Measurements from ENCODE around the gene ADORA1.

The ADORA1 gene
- long read RNA-seq: 0 reads

GRCh38 chr1:203127666-203128430 lies at the start of gene ADORA1:
Gene ADORA1 (plus strand): TSS chr1:203127726. CDS start chr1:203128842, 1,116 bp downstream.
- DNase-seq (ENCODE audit: low read depth in 1 of 2, low spot score in 1 of 2): no peak
- H3K27ac ChIP-seq (replicated peaks): no peak within 1 kb of the TSS
- H3K4me3 ChIP-seq (replicated peaks; ENCODE audit: insufficient read depth, low read length): no peak within 1 kb of the TSS
- H3K27me3 ChIP-seq (ENCODE audit: insufficient read depth, poor library complexity, severe bottlenecking): peaks cover 27% of the 10 kb centered on the region
- TF ChIP-seq CTCF (IDR thresholded peaks at IDR 0.05; ENCODE audit: insufficient read depth, low read length): no peak
- TF ChIP-seq GABPA (IDR thresholded peaks at IDR 0.05; ENCODE audit: low read depth): no peak
- TF ChIP-seq POLR2AphosphoS5 (IDR thresholded peaks at IDR 0.05; ENCODE audit: low read depth): no peak
- TF ChIP-seq REST (IDR thresholded peaks at IDR 0.05; ENCODE audit: insufficient replicate concordance, low read depth): no peak
- TF ChIP-seq SPI1 (IDR thresholded peaks at IDR 0.05; ENCODE audit: borderline replicate concordance, low read depth): no peak

GRCh38 chr1:203077956-203078355 lies 49.6 kb upstream of the ADORA1 start:
- no peak for DNase-seq (ENCODE audit: low read depth in 1 of 2, low spot score in 1 of 2)
- Histone ChIP-seq H3K27ac (replicated peaks) (no peak overlapping the region), H3K27me3 (ENCODE audit: insufficient read depth, poor library complexity, severe bottlenecking) (no peaks in the 10 kb centered on the region), H3K4me3 (replicated peaks; ENCODE audit: insufficient read depth, low read length) (no peak overlapping the region)
- no peak for TF ChIP-seq GABPA (IDR thresholded peaks at IDR 0.05; ENCODE audit: low read depth)

GRCh38 chr1:203078478-203078877 lies 49.0 kb upstream of the ADORA1 start:
- H3K27ac ChIP-seq (replicated peaks): no peak overlapping the region
- no peaks in the 10 kb centered on the region for H3K27me3 ChIP-seq (ENCODE audit: insufficient read depth, poor library complexity, severe bottlenecking)
- H3K4me3 ChIP-seq (replicated peaks; ENCODE audit: insufficient read depth, low read length): no peak overlapping the region
- TF ChIP-seq SPI1 (IDR thresholded peaks at IDR 0.05; ENCODE audit: borderline replicate concordance, low read depth) (no peak), GABPA (IDR thresholded peaks at IDR 0.05; ENCODE audit: low read depth) (no peak), REST (IDR thresholded peaks at IDR 0.05; ENCODE audit: insufficient replicate concordance, low read depth) (no peak), POLR2AphosphoS5 (IDR thresholded peaks at IDR 0.05; ENCODE audit: low read depth) (no peak), CTCF (IDR thresholded peaks at IDR 0.05; ENCODE audit: insufficient read depth, low read length) (no peak)
- DNase-seq (ENCODE audit: low read depth in 1 of 2, low spot score in 1 of 2): no peak

- TF ChIP-seq REST (IDR thresholded peaks at IDR 0.05; ENCODE audit: insufficient replicate concordance, low read depth) (no peak), GABPA (IDR thresholded peaks at IDR 0.05; ENCODE audit: low read depth) (no peak), SPI1 (IDR thresholded peaks at IDR 0.05; ENCODE audit: borderline replicate concordance, low read depth) (no peak), POLR2AphosphoS5 (IDR thresholded peaks at IDR 0.05; ENCODE audit: low read depth) (no peak), CTCF (IDR thresholded peaks at IDR 0.05; ENCODE audit: insufficient read depth, low read length) (no peak)
Measured at GRCh38 chr1:203080456-203080855, 47.1 kb upstream of the ADORA1 start.

More at GRCh38 chr1:203080456-203080855, 47.1 kb upstream of the ADORA1 start:
- no peak for DNase-seq (ENCODE audit: low read depth in 1 of 2, low spot score in 1 of 2)
- Histone ChIP-seq H3K4me3 (replicated peaks; ENCODE audit: insufficient read depth, low read length) (no peak overlapping the region), H3K27me3 (ENCODE audit: insufficient read depth, poor library complexity, severe bottlenecking) (no peaks in the 10 kb centered on the region), H3K27ac (replicated peaks) (no peak overlapping the region)
